HepG2 (cell line): ENCODE data around the gene DRAP1. TPM values are rescaled to one million over a fixed set of nuclear protein-coding genes. Genes with fewer than 3 reads are reported as not detected.
"Not testable (repeated sequence)": the region's sequence is repeated elsewhere in the genome, so short reads cannot be mapped to it uniquely, and the experiment has no call there.

Source experiments
- ATAC-seq: fragments of 200-7000 bp; cut with Tn5 transposase; 3 replicates; pipeline ENCODE4 v1.9.1; 2020; ENCODE audit warnings: mild to moderate bottlenecking, moderate library complexity
- BruUV-seq: library from RNA; stranded (reverse); fragments of 400-500 nt; replicated peaks from 2 replicates; lab custom pipeline; 2021; lab: Mats Ljungman, UMichigan
- CTCF ChIA-PET: fragments of 300-600 bp; formaldehyde crosslinking; extraction: SDS; loops from one replicate; lab custom pipeline; 2021; ENCODE audit warnings: low total read pairs, inconsistent platforms, low intra/inter-chr PET ratio; lab: Yijun Ruan, JAX
- POLR2A ChIA-PET: fragments of 350-600 bp; sonication (Branson Sonifier 250); formaldehyde crosslinking; loops from one replicate; lab custom pipeline; 2020; ENCODE audit warnings: antibody characterized with exemption, inconsistent platforms; lab: Yijun Ruan, JAX
- DNase-seq: peaks from one replicate; pipeline ENCODE4 v3.0.0-alpha.2; 2015; ENCODE audit warnings: low spot score
- FAIRE-seq: peaks from 3 replicates; lab custom pipeline; 2011; peaks lifted over from hg19 to GRCh38; lab: Jason Lieb, UNC
- H2AFZ ChIP-seq: one replicate; pipeline ENCODE4 v1.6.1; 2011; ENCODE audit warnings: low read length, inconsistent platforms
- H3K27ac ChIP-seq: fragments of 300-600 bp; 3 replicates; pipeline ENCODE4 v1.8.0; 2011; ENCODE audit warnings: mixed run types, mild to moderate bottlenecking, mixed read lengths, low read length, inconsistent platforms; ENCODE audit not compliant: insufficient read depth; ENCODE audit errors: extremely low read length
- H3K27me3 ChIP-seq, 2 experiments: fragments of 200-600 bp in 1 of 2; 2 replicates in 1 of 2; 3 replicates in 1 of 2; pipeline versions ENCODE4 v1.6.0 to v1.8.0; 2011; ENCODE audit warnings: low read length in 2 of 2, mild to moderate bottlenecking in 2 of 2, moderate library complexity in 2 of 2, inconsistent platforms in 1 of 2; ENCODE audit not compliant: insufficient read depth in 2 of 2, control insufficient read depth in 1 of 2
- H3K36me3 ChIP-seq, 2 experiments: fragments of 200-600 bp in 1 of 2; replicated peaks in 1 of 2; 2 replicates in 1 of 2; 3 replicates in 1 of 2; pipeline versions ENCODE4 v1.5.1 to v1.8.0; 2011; ENCODE audit warnings: low read length in 2 of 2, inconsistent platforms in 1 of 2; ENCODE audit not compliant: insufficient read depth in 2 of 2, control insufficient read depth in 1 of 2
- H3K4me1 ChIP-seq: 2 replicates; pipeline ENCODE4 v1.5.1; 2012; ENCODE audit warnings: low read length, inconsistent platforms; ENCODE audit not compliant: insufficient read depth
- H3K4me2 ChIP-seq: 2 replicates; pipeline ENCODE4 v1.6.0; 2011; ENCODE audit warnings: low read depth, low read length, inconsistent platforms
- H3K4me3 ChIP-seq, 3 experiments: fragments of 200-600 bp in 1 of 3; sonication (generic), shearing (Covaris generic) in 1 of 3; replicated peaks in 1 of 3; 2 replicates each; pipeline ENCODE4 v1.5.1; 2011 to 2016; ENCODE audit warnings: low read length in 3 of 3, inconsistent platforms in 2 of 3, low read depth in 2 of 3, mild to moderate bottlenecking in 2 of 3, control low read depth in 1 of 3, mixed read lengths in 1 of 3; ENCODE audit not compliant: insufficient read depth in 1 of 3
- H3K79me2 ChIP-seq: one replicate; pipeline ENCODE4 v1.6.1; 2011; ENCODE audit warnings: low read length, inconsistent platforms; ENCODE audit not compliant: insufficient read depth
- H3K9ac ChIP-seq: 2 replicates; pipeline ENCODE4 v1.6.0; 2011; ENCODE audit warnings: mild to moderate bottlenecking, low read depth, low read length, inconsistent platforms; ENCODE audit not compliant: insufficient read depth
- H3K9me3 ChIP-seq: 2 replicates; pipeline ENCODE4 v1.5.1; 2012; ENCODE audit warnings: mild to moderate bottlenecking, low read length
- H4K20me1 ChIP-seq: 2 replicates; pipeline ENCODE4 v1.6.0; 2011; ENCODE audit warnings: inconsistent platforms, mild to moderate bottlenecking, low read length, moderate library complexity; ENCODE audit not compliant: insufficient read depth
- AGO1 ChIP-seq: fragments of 200-400 bp; formaldehyde crosslinking; IDR thresholded peaks from 2 replicates; pipeline ENCODE4 v1.6.1; 2017; ENCODE audit warnings: mild to moderate bottlenecking, low read depth, low read length, moderate library complexity; ENCODE audit not compliant: poor library complexity, severe bottlenecking
- FOXJ3 ChIP-seq: sonication (generic); formaldehyde crosslinking; IDR thresholded peaks from 2 replicates; pipeline ENCODE4 v1.4.0; 2020; ENCODE audit warnings: missing genetic modification reagents, mild to moderate bottlenecking, borderline replicate concordance
- HMG20A ChIP-seq: IDR thresholded peaks from 2 replicates; pipeline ENCODE4 v1.6.1; 2016; ENCODE audit warnings: borderline replicate concordance
- MED13 ChIP-seq: sonication (generic); formaldehyde crosslinking; IDR thresholded peaks from 2 replicates; pipeline ENCODE4 v1.5.0; 2020; ENCODE audit warnings: missing genetic modification reagents
- PHF8 ChIP-seq: sonication (generic); formaldehyde crosslinking; IDR thresholded peaks from 2 replicates; pipeline ENCODE4 v1.5.0; 2020; ENCODE audit warnings: missing genetic modification reagents
- SALL1 ChIP-seq: sonication (generic); formaldehyde crosslinking; IDR thresholded peaks from 2 replicates; pipeline ENCODE4 v1.8.0; 2022; ENCODE audit warnings: mild to moderate bottlenecking, missing genetic modification reagents
- TOPORS ChIP-seq: sonication (generic); formaldehyde crosslinking; IDR thresholded peaks from 2 replicates; pipeline ENCODE4 v1.8.0; 2023; ENCODE audit warnings: mild to moderate bottlenecking, missing genetic modification reagents
- ZNF20 ChIP-seq: sonication (generic); formaldehyde crosslinking; IDR thresholded peaks from 2 replicates; pipeline ENCODE4 v1.4.0; 2020; ENCODE audit warnings: mild to moderate bottlenecking, moderate library complexity, missing genetic modification reagents
- ZNF430 ChIP-seq: sonication (generic); formaldehyde crosslinking; IDR thresholded peaks from 2 replicates; pipeline ENCODE4 v1.9.0; 2021; ENCODE audit warnings: mild to moderate bottlenecking, missing genetic modification reagents
- ZNF777 ChIP-seq: sonication (generic); formaldehyde crosslinking; IDR thresholded peaks from 2 replicates; pipeline ENCODE4 v1.4.0; 2020; ENCODE audit warnings: missing genetic modification reagents
- ZNF782 ChIP-seq: sonication (generic); formaldehyde crosslinking; IDR thresholded peaks from 2 replicates; pipeline ENCODE4 v1.4.0; 2020; ENCODE audit warnings: missing genetic modification reagents, mild to moderate bottlenecking, borderline replicate concordance
- WGBS: methylation state at CpG from one replicate; pipeline ENCODE4 v1.1.6; 2017; ENCODE audit warnings: low lambda C conversion rate; 5-methylcytosine and 5-hydroxymethylcytosine counted together
- in situ Hi-C: cut with HindIII; loops from 2 replicates; pipeline ENCODE4 v1.10.0; 2017; ENCODE audit warnings: low pct_unique_long_range_greater_than_20kb; ENCODE audit not compliant: extremely low pct_ligation_motif_present
- intact Hi-C: fragments of 100-400 bp; cut with micrococcal nuclease; formaldehyde crosslinking; loops from one replicate; pipeline ENCODE4 v1.10.0; 2022; ENCODE audit not compliant: unreplicated experiment
- polyA plus RNA-seq, 8 experiments: library from polyadenylated mRNA; depleted of rRNA in 3 of 8; stranded (reverse) in 7 of 8; unstranded in 1 of 8; fragments of >200 nt; fragmentation: Illumina TruSeq in 4 of 8; extraction: Trizol in 4 of 8; gene quantifications; 2 replicates each; pipeline versions ENCODE4 v1.2.1 to v1.2.3, GENCODE V29; 2011 to 2016; ENCODE audit warnings: low read depth in 4 of 8, missing spikeins in 1 of 8, mixed read lengths in 1 of 8; ENCODE audit not compliant: insufficient read depth in 1 of 8
- total RNA-seq, 5 experiments: library from RNA; depleted of rRNA; stranded (reverse); fragments of >200 nt; fragmentation: Illumina TruSeq; extraction: Trizol; gene quantifications; 2 replicates each; pipeline ENCODE4 v1.2.3, GENCODE V29; 2016; ENCODE audit warnings: low read depth in 1 of 5
- TF ChIP-seq, protein P1 (sequence below): sonication (generic); formaldehyde crosslinking; IDR thresholded peaks from 2 replicates; pipeline ENCODE4 v1.4.0; 2020; ENCODE audit warnings: missing genetic modification reagents, mild to moderate bottlenecking, borderline replicate concordance
- TF ChIP-seq, protein P2 (sequence below): sonication (generic); formaldehyde crosslinking; IDR thresholded peaks from 2 replicates; pipeline ENCODE4 v1.4.0; 2020; ENCODE audit warnings: missing genetic modification reagents
- TF ChIP-seq, protein P3 (sequence below): sonication (generic); formaldehyde crosslinking; IDR thresholded peaks from 2 replicates; pipeline ENCODE4 v1.8.0; 2022; ENCODE audit warnings: missing genetic modification reagents, low read depth, mild to moderate bottlenecking, borderline replicate concordance
- TF ChIP-seq, protein P4 (sequence below): IDR thresholded peaks from 2 replicates; pipeline ENCODE4 v1.6.1; 2016; ENCODE audit warnings: missing genetic modification reagents, missing compliant biosample characterization

DRAP1 gene
- total and polyA plus RNA-seq, 2 of the 13 experiments (the other 11 are each of a cell fraction or from before 2014, with no cell fraction given) = 46.8 to 52.3 TPM

DNA sequence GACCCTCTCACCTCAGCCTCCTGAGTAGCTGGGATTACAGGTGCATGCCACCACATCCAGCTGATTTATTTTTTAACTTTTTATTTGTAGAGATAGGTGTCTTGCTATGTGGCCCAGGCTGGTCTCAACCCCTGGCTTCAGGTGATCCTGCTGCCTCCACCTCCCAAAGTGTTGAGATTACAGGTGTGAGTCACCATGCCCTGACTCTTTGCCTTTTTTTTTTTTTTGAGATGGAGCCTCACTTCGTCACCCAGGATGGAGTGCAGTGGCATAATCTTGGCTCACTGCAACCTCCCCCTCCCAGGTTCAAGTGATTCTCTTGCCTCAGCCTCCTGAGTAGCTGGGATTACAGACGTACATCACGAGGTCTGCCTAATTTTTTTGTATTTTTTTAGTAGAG is 32.4 kb downstream of the DRAP1 start:
- H3K36me3 ChIP-seq, H3K9me3 ChIP-seq, CTCF ChIA-PET, intact Hi-C loops, in situ Hi-C loops, ATAC-seq, DNase-seq, H3K79me2 ChIP-seq, H3K9ac ChIP-seq, FAIRE-seq, H3K27ac ChIP-seq, H4K20me1 ChIP-seq, H2AFZ ChIP-seq, BruUV-seq: not testable (repeated sequence)
- POLR2A ChIA-PET = interaction anchor here (1.3 kb wide), 2 partner anchors 9 to 64 kb away, joined by 3 to 7 read pairs; partner anchors contain the start of gene FIBP
- WGBS = 5% methylated on average over 3 of the region's 3 CpGs
- H3K27me3 ChIP-seq = peaks cover 0 to 13% of the 10 kb centered on the region in 2 experiments; a peak in 4 of 5 replicates
- H3K4me1 ChIP-seq = peaks cover 52% of the 10 kb centered on the region
- H3K4me2 ChIP-seq = peak overlapping the region; percentile 59; the same call in 1 of the 2 replicates
- peak; percentile 23; the same call in 1 of the 2 replicates for TF ChIP-seq ZNF777 (CRISPR knock-in tag)
- H3K4me3 ChIP-seq = 0 out of 6 replicates have a peak overlapping the region, but pooled peaks of 1 of the 3 experiments have one; percentile 28

DNA sequence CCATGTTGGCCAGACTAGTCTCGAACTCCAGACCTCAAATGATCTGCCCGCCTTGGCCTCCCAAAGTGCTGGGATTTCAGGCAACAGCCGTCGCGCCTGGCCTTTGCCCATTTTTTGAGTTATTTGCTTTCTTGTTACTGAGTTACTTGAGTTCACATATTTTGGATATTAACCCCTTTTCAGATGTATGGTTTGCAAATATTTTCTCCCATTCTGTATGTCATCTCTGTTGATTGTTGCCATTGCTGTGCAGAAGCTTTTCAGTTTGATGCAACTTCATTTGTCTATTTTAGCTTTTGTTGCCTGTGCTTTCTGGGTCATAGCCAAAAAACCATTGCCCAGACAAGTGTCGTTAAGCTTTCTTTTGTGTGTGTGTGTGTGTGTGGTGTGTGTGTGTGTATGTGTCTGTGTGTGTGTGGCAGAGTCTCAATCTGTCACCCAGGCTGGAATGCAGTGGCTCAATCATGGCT is 32.9 kb downstream of the DRAP1 start:
- Histone ChIP-seq H3K9ac (no peak overlapping the region), H3K36me3 (no peaks in the 10 kb centered on the region), H2AFZ (no peak overlapping the region), H3K4me1 (peaks cover 52% of the 10 kb centered on the region), H3K4me2 (peak overlapping the region; percentile 59), H3K79me2 (no peaks in the 10 kb centered on the region), H3K9me3 (no peaks in the 10 kb centered on the region), H3K27ac (peak overlapping the region; percentile 52), H3K27me3 (peaks cover 0 to 9% of the 10 kb centered on the region in 2 experiments; a peak in 3 of 5 replicates), H3K4me3 (peak overlapping the region in 1 of 3 experiments; percentile 31; a peak in 1 of 6 replicates), H4K20me1 (no peaks in the 10 kb centered on the region)
- intact Hi-C loops (no loop called here), in situ Hi-C loops (no loop called here)
- peak; percentile 64 for ATAC-seq
- ChIA-PET POLR2A (interaction anchor here (1.3 kb wide), 2 partner anchors 9 to 64 kb away, joined by 3 to 7 read pairs; partner anchors contain the start of gene FIBP), CTCF (no interaction called here)
- BruUV-seq = no TSS peak
- peak; percentile 87 for FAIRE-seq
- peak; percentile 74 for DNase-seq
- WGBS = 0% methylated on average over 6 of the region's 6 CpGs
- TF ChIP-seq ZNF782 (CRISPR knock-in tag) (no peak), FOXJ3 (CRISPR knock-in tag) (peak; percentile 27; the same call in 1 of the 2 replicates), AGO1 (no peak), TOPORS (CRISPR knock-in tag) (no peak), ZNF20 (CRISPR knock-in tag) (no peak), MED13 (CRISPR knock-in tag) (no peak), PHF8 (CRISPR knock-in tag) (no peak; the same call in 1 of the 2 replicates), SALL1 (peak; percentile 91), ZNF430 (CRISPR knock-in tag) (no peak), HMG20A (CRISPR knock-in tag) (no peak)
- TF ChIP-seq, protein P1, sequence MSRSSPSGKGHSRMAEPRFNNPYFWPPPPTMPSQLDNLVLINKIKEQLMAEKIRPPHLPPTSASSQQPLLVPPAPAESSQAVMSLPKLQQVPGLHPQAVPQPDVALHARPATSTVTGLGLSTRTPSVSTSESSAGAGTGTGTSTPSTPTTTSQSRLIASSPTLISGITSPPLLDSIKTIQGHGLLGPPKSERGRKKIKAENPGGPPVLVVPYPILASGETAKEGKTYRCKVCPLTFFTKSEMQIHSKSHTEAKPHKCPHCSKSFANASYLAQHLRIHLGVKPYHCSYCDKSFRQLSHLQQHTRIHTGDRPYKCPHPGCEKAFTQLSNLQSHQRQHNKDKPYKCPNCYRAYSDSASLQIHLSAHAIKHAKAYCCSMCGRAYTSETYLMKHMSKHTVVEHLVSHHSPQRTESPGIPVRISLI (CRISPR knock-in tag) = peak; percentile 46; the same call in 1 of the 2 replicates
- TF ChIP-seq, protein P2, sequence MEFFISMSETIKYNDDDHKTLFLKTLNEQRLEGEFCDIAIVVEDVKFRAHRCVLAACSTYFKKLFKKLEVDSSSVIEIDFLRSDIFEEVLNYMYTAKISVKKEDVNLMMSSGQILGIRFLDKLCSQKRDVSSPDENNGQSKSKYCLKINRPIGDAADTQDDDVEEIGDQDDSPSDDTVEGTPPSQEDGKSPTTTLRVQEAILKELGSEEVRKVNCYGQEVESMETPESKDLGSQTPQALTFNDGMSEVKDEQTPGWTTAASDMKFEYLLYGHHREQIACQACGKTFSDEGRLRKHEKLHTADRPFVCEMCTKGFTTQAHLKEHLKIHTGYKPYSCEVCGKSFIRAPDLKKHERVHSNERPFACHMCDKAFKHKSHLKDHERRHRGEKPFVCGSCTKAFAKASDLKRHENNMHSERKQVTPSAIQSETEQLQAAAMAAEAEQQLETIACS (CRISPR knock-in tag) = no peak
- TF ChIP-seq, protein P3, sequence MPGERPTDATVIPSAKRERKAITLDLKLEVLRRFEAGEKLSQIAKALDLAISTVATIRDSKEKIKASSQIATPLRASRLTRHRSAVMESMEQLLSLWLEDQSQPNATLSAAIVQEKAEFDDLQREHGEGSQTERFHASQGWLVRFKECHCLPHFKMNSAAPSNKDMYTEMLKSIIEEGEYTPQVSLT (CRISPR knock-in tag) = no peak
- TF ChIP-seq, protein P4, sequence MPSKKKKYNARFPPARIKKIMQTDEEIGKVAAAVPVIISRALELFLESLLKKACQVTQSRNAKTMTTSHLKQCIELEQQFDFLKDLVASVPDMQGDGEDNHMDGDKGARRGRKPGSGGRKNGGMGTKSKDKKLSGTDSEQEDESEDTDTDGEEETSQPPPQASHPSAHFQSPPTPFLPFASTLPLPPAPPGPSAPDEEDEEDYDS = no peak
